ENCODE measurements around the gene ARF3. TPM values are rescaled to one million over a fixed set of nuclear protein-coding genes. Genes with fewer than 3 reads are reported as not detected.

ARF3 gene
- total RNA-seq, 1 experiment from 2014 or later: 256 TPM

GRCh38 chr12:48899651-48900050, 57.6 kb downstream of the ARF3 start:
- H3K4me3 Mint-ChIP-seq: no peak overlapping the region
- H3K27me3 Mint-ChIP-seq (ENCODE audit: low read depth): peaks cover 10% of the 10 kb centered on the region
- no peaks in the 10 kb centered on the region for H3K36me3 Mint-ChIP-seq
- ATAC-seq (no peak), DNase-seq (ENCODE audit: low spot score) (no peak)
- no peaks in the 10 kb centered on the region for H3K9me3 Mint-ChIP-seq
- H3K4me1 Mint-ChIP-seq: 0 out of 2 replicates have a peak, but pooled peaks cover 1% of the 10 kb centered on the region
- POLR2A ChIA-PET: no interaction called here
- CTCF ChIA-PET: interaction anchor here (0.8 to 9.4 kb wide), 5 partner anchors 10 to 89 kb away, joined by 3 to 126 read pairs (median 6); no protein-coding TSS in a partner anchor
- TF ChIP-seq GABPB1 (CRISPR knock-in tag; IDR thresholded peaks at IDR 0.05) (no peak), ZNF281 (CRISPR knock-in tag; IDR thresholded peaks at IDR 0.05) (no peak), ZNF219 (CRISPR knock-in tag; IDR thresholded peaks at IDR 0.05; ENCODE audit: borderline replicate concordance) (no peak), RELA (CRISPR knock-in tag; IDR thresholded peaks at IDR 0.05; ENCODE audit: borderline replicate concordance) (no peak), MYBL2 (CRISPR knock-in tag; IDR thresholded peaks at IDR 0.05) (no peak), ARID4B (CRISPR knock-in tag; IDR thresholded peaks at IDR 0.05; ENCODE audit: borderline replicate concordance) (no peak)
- no peak overlapping the region for H3K27ac Mint-ChIP-seq

GRCh38 chr12:48894271-48894670, 63.0 kb downstream of the ARF3 start:
- no peak for TF ChIP-seq ELF4 (CRISPR knock-in tag; IDR thresholded peaks at IDR 0.05; ENCODE audit: low read depth)
- no peak for TF ChIP-seq ZBTB21 (CRISPR knock-in tag; IDR thresholded peaks at IDR 0.05; ENCODE audit: borderline replicate concordance)
- TF ChIP-seq CTCF (IDR thresholded peaks at IDR 0.05): no peak
- no peak for TF ChIP-seq E2F5 (CRISPR knock-in tag; IDR thresholded peaks at IDR 0.05)
- TF ChIP-seq ZNF396 (CRISPR knock-in tag; IDR thresholded peaks at IDR 0.05; ENCODE audit: borderline replicate concordance): no peak
- TF ChIP-seq ZNF263 (CRISPR knock-in tag; IDR thresholded peaks at IDR 0.05; ENCODE audit: low read depth): no peak
- TF ChIP-seq ZNF423 (CRISPR knock-in tag; IDR thresholded peaks at IDR 0.05): no peak
- no peak for TF ChIP-seq ZNF121 (CRISPR knock-in tag; IDR thresholded peaks at IDR 0.05)
- TF ChIP-seq IRF2 (CRISPR knock-in tag; IDR thresholded peaks at IDR 0.05; ENCODE audit: borderline replicate concordance, low read depth): no peak
- TF ChIP-seq E2F1 (CRISPR knock-in tag; IDR thresholded peaks at IDR 0.05): no peak
- no peak for TF ChIP-seq ZNF416 (CRISPR knock-in tag; IDR thresholded peaks at IDR 0.05)
- TF ChIP-seq NFYB (CRISPR knock-in tag; conservative IDR thresholded peaks at IDR 0.05; ENCODE audit: low read depth): no peak
- TF ChIP-seq TP53 (CRISPR knock-in tag; IDR thresholded peaks at IDR 0.05): no peak

More at GRCh38 chr12:48894271-48894670, 63.0 kb downstream of the ARF3 start:
- ChIA-PET CTCF (interaction anchor here (1.2 to 3.1 kb wide), 4 partner anchors 9 to 94 kb away, joined by 3 to 16 read pairs (median 6); a partner anchor contains a TSS), POLR2A (no interaction called here)
- Mint-ChIP-seq H3K9me3 (no peaks in the 10 kb centered on the region), H3K27me3 (ENCODE audit: low read depth) (peaks cover 34% of the 10 kb centered on the region), H3K4me1 (peaks cover 7% of the 10 kb centered on the region), H3K36me3 (no peaks in the 10 kb centered on the region), H3K27ac (no peak overlapping the region), H3K4me3 (no peak overlapping the region)
- no peak for DNase-seq (ENCODE audit: low spot score)
- no peak for ATAC-seq

Measured in WTC11 (cell line).